Ascending aorta (tissue), 2 donors: ENCODE results near the gene PRICKLE2. TPM values are rescaled to one million over a fixed set of nuclear protein-coding genes. Genes with fewer than 3 reads are reported as not detected.

ENCODE experiments used
- DNase-seq, 2 donors: peaks; one replicate each; pipeline ENCODE4 v3.0.0-alpha.2; 2019; ENCODE audit warnings: low spot score in 2 of 2
- H3K27ac ChIP-seq, 2 donors: fragments of 200-600 bp; sonication (generic); one replicate each; pipeline ENCODE4 v1.5.1; 2016 to 2017; ENCODE audit warnings: mild to moderate bottlenecking in 1 of 2
- H3K27me3 ChIP-seq: fragments of 200-600 bp; sonication (generic); one replicate; pipeline ENCODE4 v1.5.1; 2017
- H3K36me3 ChIP-seq, 2 donors: fragments of 200-600 bp; sonication (generic); one replicate each; pipeline ENCODE4 v1.5.1; 2016
- H3K4me1 ChIP-seq, 2 donors: fragments of 200-600 bp; sonication (generic); one replicate each; pipeline ENCODE4 v1.5.1; 2016 to 2017; ENCODE audit warnings: mild to moderate bottlenecking in 1 of 2
- H3K4me3 ChIP-seq, 2 donors: fragments of 200-600 bp; sonication (generic); one replicate each; pipeline ENCODE4 v1.5.1; 2016 to 2017; ENCODE audit warnings: mild to moderate bottlenecking in 1 of 2
- H3K9me3 ChIP-seq, 2 donors: fragments of 200-600 bp; sonication (generic); one replicate each; pipeline ENCODE4 v1.5.1; 2016
- CTCF ChIP-seq, 3 experiments: fragments of 200-600 bp in 2 of 3; fragments of 450-650 bp in 1 of 3; sonication (generic) in 2 of 3; IDR thresholded peaks; one replicate each; pipeline ENCODE4 v1.5.1; 2016 to 2019; ENCODE audit warnings: antibody characterized with exemption in 3 of 3, mild to moderate bottlenecking in 1 of 3, moderate library complexity in 1 of 3
- intact Hi-C: fragments of 100-400 bp; cut with DNase I; formaldehyde crosslinking; loops from one replicate; pipeline ENCODE4 v1.15.1; 2023
- total RNA-seq: library from RNA; depleted of rRNA; stranded (reverse); fragments of >200 nt; gene quantifications from one replicate; pipeline ENCODE4 v1.1.0, GENCODE V29; 2016

The PRICKLE2 gene
- total RNA-seq, 1 donor from 2014 or later = 24.7 TPM

GRCh38 chr3:64152676-64153466 lies 72.4 kb downstream of the PRICKLE2 start:
- Histone ChIP-seq H3K4me1 (peaks cover 5 to 17% of the 10 kb centered on the region in 2 donors), H3K27ac (no peak overlapping the region), H3K36me3 (peaks cover 7 to 44% of the 10 kb centered on the region in 2 donors), H3K27me3 (no peaks in the 10 kb centered on the region), H3K9me3 (no peaks in the 10 kb centered on the region), H3K4me3 (no peak overlapping the region)
- intact Hi-C loops = no loop called here
- no peak for DNase-seq
- TF ChIP-seq CTCF (IDR thresholded peaks at IDR 0.05) = no peak

GRCh38 chr3:64152086-64152485 lies 73.2 kb downstream of the PRICKLE2 start:
- DNase-seq = no peak
- H3K9me3 ChIP-seq = no peaks in the 10 kb centered on the region
- H3K4me1 ChIP-seq = peaks cover 5 to 17% of the 10 kb centered on the region in 2 donors
- H3K36me3 ChIP-seq = peaks cover 7 to 48% of the 10 kb centered on the region in 2 donors
- H3K27me3 ChIP-seq = no peaks in the 10 kb centered on the region
- H3K4me3 ChIP-seq = no peak overlapping the region
- H3K27ac ChIP-seq = peak overlapping the region in 1 of 2 donors; percentile 81
- no peak for TF ChIP-seq CTCF (IDR thresholded peaks at IDR 0.05)
- intact Hi-C loops = no loop called here

- no peaks in the 10 kb centered on the region for H3K27me3 ChIP-seq
- no peak overlapping the region for H3K4me3 ChIP-seq
- H3K4me1 ChIP-seq = peaks cover 5 to 17% of the 10 kb centered on the region in 2 donors
- intact Hi-C loops = no loop called here
- TF ChIP-seq CTCF (IDR thresholded peaks at IDR 0.05) = no peak
- peaks cover 12 to 48% of the 10 kb centered on the region in 2 donors for H3K36me3 ChIP-seq
- no peaks in the 10 kb centered on the region for H3K9me3 ChIP-seq
- peak overlapping the region; percentile 78 to 81 for H3K27ac ChIP-seq
- no peak for DNase-seq
Measured at GRCh38 chr3:64151342-64151871, 73.9 kb downstream of the PRICKLE2 start.

GRCh38 chr3:64150623-64151207 lies 74.6 kb downstream of the PRICKLE2 start:
- peaks cover 15 to 48% of the 10 kb centered on the region in 2 donors for H3K36me3 ChIP-seq
- H3K4me1 ChIP-seq = peaks cover 5 to 17% of the 10 kb centered on the region in 2 donors
- peak overlapping the region; percentile 78 to 81 for H3K27ac ChIP-seq
- no peaks in the 10 kb centered on the region for H3K9me3 ChIP-seq
- H3K27me3 ChIP-seq = no peaks in the 10 kb centered on the region
- DNase-seq = peak; percentile 20 to 83
- no peak overlapping the region for H3K4me3 ChIP-seq
- no peak for TF ChIP-seq CTCF (IDR thresholded peaks at IDR 0.05)
- intact Hi-C loops = no loop called here

GRCh38 chr3:64149886-64150285 lies 75.4 kb downstream of the PRICKLE2 start:
- Histone ChIP-seq H3K27ac (peak overlapping the region; percentile 78 to 81), H3K4me1 (peaks cover 5 to 17% of the 10 kb centered on the region in 2 donors), H3K4me3 (no peak overlapping the region), H3K36me3 (peaks cover 15 to 50% of the 10 kb centered on the region in 2 donors), H3K9me3 (no peaks in the 10 kb centered on the region), H3K27me3 (no peaks in the 10 kb centered on the region)
- no peak for TF ChIP-seq CTCF (IDR thresholded peaks at IDR 0.05)
- DNase-seq = no peak
- intact Hi-C loops = no loop called here
